BLaER1 treated with 17β-estradiol and CSF1 and Interleukin-3, amounts not matched to agents 10 nM and 100 nM (cell line): ENCODE data around the gene VSIG4.
A peak's percentile ranks its signal among the peaks of the same experiment; 100 is the strongest.

Experiments used
- H3K27ac ChIP-seq, 11 experiments: shearing (Covaris generic); formaldehyde crosslinking; 2 replicates each; pipeline ENCODE4 v1.8.1; 2022
- H3K27me3 ChIP-seq, 11 experiments: shearing (Covaris generic); formaldehyde crosslinking; 2 replicates each; pipeline ENCODE4 v1.8.1; 2022
- H3K36me3 ChIP-seq, 11 experiments: shearing (Covaris generic); formaldehyde crosslinking; 2 replicates each; pipeline ENCODE4 v1.8.1; 2022
- H3K4me1 ChIP-seq, 10 experiments: shearing (Covaris generic); formaldehyde crosslinking; 2 replicates each; pipeline ENCODE4 v1.8.1; 2022
- H3K4me2 ChIP-seq, 11 experiments: shearing (Covaris generic); formaldehyde crosslinking; 2 replicates each; pipeline ENCODE4 v1.8.1; 2022
- H3K4me3 ChIP-seq, 10 experiments: shearing (Covaris generic); formaldehyde crosslinking; 2 replicates each; pipeline ENCODE4 v1.8.1; 2022
- H3K9ac ChIP-seq, 11 experiments: shearing (Covaris generic); formaldehyde crosslinking; 2 replicates each; pipeline ENCODE4 v1.8.1; 2022
- H3K9me3 ChIP-seq, 11 experiments: shearing (Covaris generic); formaldehyde crosslinking; replicated peaks in 1 of 11; 2 replicates each; pipeline ENCODE4 v1.8.1; 2022
- H4K20me1 ChIP-seq, 11 experiments: shearing (Covaris generic); formaldehyde crosslinking; 2 replicates each; pipeline ENCODE4 v1.8.1; 2022
- Cebpa-rat ChIP-seq, 11 experiments: shearing (Covaris generic); IDR thresholded peaks; 2 replicates each; pipeline ENCODE4 v1.8.1; 2022

Gene VSIG4

GRCh38 chrX:65999029-65999562 is 40.8 kb downstream of the VSIG4 start:
- H4K20me1 ChIP-seq = no peaks in the 10 kb centered on the region
- H3K4me1 ChIP-seq = peaks cover 11 to 100% (median 66%) of the 10 kb centered on the region in 10 experiments
- no peak overlapping the region for H3K4me3 ChIP-seq
- H3K9me3 ChIP-seq = peaks cover 0 to 25% (median 0%) of the 10 kb centered on the region in 11 experiments; a peak in 4 of 22 replicates
- H3K36me3 ChIP-seq = no peaks in the 10 kb centered on the region
- H3K27me3 ChIP-seq = peaks cover 2 to 48% (median 22%) of the 10 kb centered on the region in 11 experiments; a peak in 15 of 22 replicates
- peak overlapping the region in 7 of 11 experiments; percentile 29 to 88 (median 80); a peak in 12 of 22 replicates for H3K27ac ChIP-seq
- no peak for TF ChIP-seq Cebpa-rat (IDR thresholded peaks at IDR 0.05)
- H3K9ac ChIP-seq = peak overlapping the region in 2 of 11 experiments; percentile 42 to 69; a peak in 3 of 22 replicates
- peak overlapping the region in 6 of 11 experiments; percentile 44 to 84 (median 73); a peak in 10 of 22 replicates for H3K4me2 ChIP-seq

- peak in 6 of 11 experiments; percentile 28 to 96 (median 82); a peak in 10 of 22 replicates for TF ChIP-seq Cebpa-rat (IDR thresholded peaks at IDR 0.05)
- H3K4me3 ChIP-seq = no peak overlapping the region
- no peaks in the 10 kb centered on the region for H4K20me1 ChIP-seq
- H3K27ac ChIP-seq = peak overlapping the region in 9 of 11 experiments; percentile 18 to 88 (median 55); a peak in 16 of 22 replicates
- H3K4me1 ChIP-seq = peaks cover 9 to 100% (median 59%) of the 10 kb centered on the region in 10 experiments
- peak overlapping the region in 7 of 11 experiments; percentile 0 to 84 (median 71); a peak in 13 of 22 replicates for H3K4me2 ChIP-seq
- H3K36me3 ChIP-seq = no peaks in the 10 kb centered on the region
- peaks cover 11 to 58% (median 32%) of the 10 kb centered on the region in 11 experiments; a peak in 19 of 22 replicates for H3K27me3 ChIP-seq
- peak overlapping the region in 4 of 11 experiments; percentile 42 to 69 (median 54); a peak in 8 of 22 replicates for H3K9ac ChIP-seq
- H3K9me3 ChIP-seq = peaks cover 0 to 35% (median under 1%) of the 10 kb centered on the region in 11 experiments; a peak in 12 of 22 replicates
Observed at GRCh38 chrX:65997978-65998717, 41.7 kb downstream of the VSIG4 start.

DNA sequence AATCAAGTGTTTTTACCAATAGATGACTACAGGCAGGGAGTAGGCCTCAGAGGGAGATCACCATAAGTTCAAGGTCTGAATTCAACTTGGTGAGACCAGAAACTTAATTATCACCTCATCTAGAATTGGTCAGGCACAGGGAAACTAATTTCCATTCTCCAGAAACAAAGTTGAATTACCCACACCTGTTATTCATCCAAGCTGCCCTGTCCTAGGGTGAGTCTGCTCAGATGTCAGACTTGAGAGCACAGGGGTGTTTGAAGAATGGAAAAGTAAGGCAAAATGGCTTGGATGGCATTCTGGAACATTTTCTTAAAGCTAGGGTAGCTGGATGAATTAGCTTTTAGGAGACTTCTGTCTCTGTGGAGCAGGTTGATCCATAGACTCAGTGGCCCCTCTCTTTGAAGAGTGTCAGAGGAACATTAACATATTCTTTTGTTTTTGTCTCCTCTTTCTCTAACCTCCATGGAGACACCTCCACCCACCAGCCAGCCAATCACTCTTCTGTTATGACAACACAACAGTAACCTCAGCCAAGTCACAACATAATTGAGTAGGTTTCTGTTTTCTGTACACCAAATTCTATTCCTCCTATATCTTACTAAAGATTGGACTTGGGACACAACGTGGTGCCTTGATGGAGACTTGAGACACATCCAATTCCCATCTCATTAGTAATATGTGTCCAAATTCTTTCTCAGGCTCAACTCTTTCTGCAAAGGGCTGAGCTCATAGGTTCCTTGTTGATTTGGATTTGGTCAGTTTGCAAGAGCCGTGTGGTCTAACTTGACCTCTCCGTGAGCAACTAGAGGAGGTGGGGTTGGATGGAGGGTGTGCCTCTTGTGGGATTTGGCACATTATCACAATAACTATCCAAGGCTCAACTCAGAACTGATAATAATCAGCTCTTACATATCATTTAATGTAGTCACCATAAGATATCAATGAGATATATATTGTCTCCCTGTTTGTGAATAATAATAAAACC is 45.1 kb downstream of the VSIG4 start:
- H3K36me3 ChIP-seq = no peaks in the 10 kb centered on the region
- no peak overlapping the region for H3K4me3 ChIP-seq
- peak overlapping the region in 4 of 11 experiments; percentile 37 to 71 (median 55); a peak in 6 of 22 replicates for H3K4me2 ChIP-seq
- TF ChIP-seq Cebpa-rat (IDR thresholded peaks at IDR 0.05) = no peak
- H3K27ac ChIP-seq = peak overlapping the region in 5 of 11 experiments; percentile 25 to 88 (median 85); a peak in 7 of 22 replicates
- H4K20me1 ChIP-seq = no peaks in the 10 kb centered on the region
- peaks cover 0 to 79% (median 27%) of the 10 kb centered on the region in 10 experiments; a peak in 13 of 20 replicates for H3K4me1 ChIP-seq
- peaks cover 0 to 47% (median 13%) of the 10 kb centered on the region in 11 experiments; a peak in 17 of 22 replicates for H3K9me3 ChIP-seq
- peaks cover 17 to 47% (median 35%) of the 10 kb centered on the region in 11 experiments for H3K27me3 ChIP-seq
- no peak overlapping the region for H3K9ac ChIP-seq

DNA sequence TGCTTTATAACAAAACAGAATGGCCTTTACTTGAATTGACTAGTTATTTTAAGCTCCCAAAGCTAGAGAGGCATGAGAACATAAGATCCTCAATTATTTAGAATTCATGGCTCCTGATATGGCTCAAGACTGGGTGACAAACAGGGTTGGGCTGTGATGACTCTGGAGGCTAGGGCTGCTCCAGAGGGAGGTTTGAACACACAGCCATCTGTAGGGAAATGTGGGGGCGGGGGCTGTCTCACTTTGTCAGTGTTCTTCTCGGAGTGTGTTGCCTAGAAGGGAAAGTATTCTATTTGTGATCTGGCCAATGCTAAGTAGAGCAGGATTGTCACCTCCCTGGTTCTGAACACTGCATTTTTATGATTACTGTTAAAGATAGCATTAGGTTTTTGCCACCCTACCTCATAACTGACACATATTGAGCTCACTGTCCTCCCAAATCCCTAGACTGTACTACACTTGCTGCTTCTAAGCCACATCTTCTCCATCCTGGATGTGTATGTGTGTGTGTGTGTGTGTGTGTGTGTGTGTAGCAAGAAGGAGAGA is 45.9 kb downstream of the VSIG4 start:
- Histone ChIP-seq H4K20me1 (no peaks in the 10 kb centered on the region), H3K4me2 (peak overlapping the region in 5 of 11 experiments; percentile 2 to 62 (median 37); a peak in 8 of 22 replicates), H3K9ac (no peak overlapping the region), H3K36me3 (no peaks in the 10 kb centered on the region), H3K4me3 (no peak overlapping the region), H3K9me3 (peaks cover 0 to 47% (median 13%) of the 10 kb centered on the region in 11 experiments; a peak in 17 of 22 replicates), H3K27me3 (peaks cover 17 to 50% (median 33%) of the 10 kb centered on the region in 11 experiments; a peak in 21 of 22 replicates), H3K27ac (peak overlapping the region in 5 of 11 experiments; percentile 8 to 88 (median 80); a peak in 7 of 22 replicates), H3K4me1 (peaks cover 0 to 79% (median 22%) of the 10 kb centered on the region in 10 experiments; a peak in 11 of 20 replicates)
- TF ChIP-seq Cebpa-rat (IDR thresholded peaks at IDR 0.05) = no peak

- peaks cover 0 to 47% (median 13%) of the 10 kb centered on the region in 11 experiments; a peak in 17 of 22 replicates for H3K9me3 ChIP-seq
- no peak for TF ChIP-seq Cebpa-rat (IDR thresholded peaks at IDR 0.05)
- H3K27me3 ChIP-seq = peaks cover 17 to 52% (median 33%) of the 10 kb centered on the region in 11 experiments; a peak in 21 of 22 replicates
- H3K9ac ChIP-seq = no peak overlapping the region
- no peaks in the 10 kb centered on the region for H4K20me1 ChIP-seq
- H3K36me3 ChIP-seq = no peaks in the 10 kb centered on the region
- H3K27ac ChIP-seq = peak overlapping the region in 2 of 11 experiments; percentile 80 to 88; a peak in 2 of 22 replicates
- H3K4me3 ChIP-seq = no peak overlapping the region
- peak overlapping the region in 3 of 11 experiments; percentile 37 to 62 (median 48); a peak in 6 of 22 replicates for H3K4me2 ChIP-seq
- H3K4me1 ChIP-seq = peaks cover 0 to 79% (median 19%) of the 10 kb centered on the region in 10 experiments; a peak in 16 of 20 replicates
Observed at GRCh38 chrX:65993332-65993731, 46.5 kb downstream of the VSIG4 start.

DNA sequence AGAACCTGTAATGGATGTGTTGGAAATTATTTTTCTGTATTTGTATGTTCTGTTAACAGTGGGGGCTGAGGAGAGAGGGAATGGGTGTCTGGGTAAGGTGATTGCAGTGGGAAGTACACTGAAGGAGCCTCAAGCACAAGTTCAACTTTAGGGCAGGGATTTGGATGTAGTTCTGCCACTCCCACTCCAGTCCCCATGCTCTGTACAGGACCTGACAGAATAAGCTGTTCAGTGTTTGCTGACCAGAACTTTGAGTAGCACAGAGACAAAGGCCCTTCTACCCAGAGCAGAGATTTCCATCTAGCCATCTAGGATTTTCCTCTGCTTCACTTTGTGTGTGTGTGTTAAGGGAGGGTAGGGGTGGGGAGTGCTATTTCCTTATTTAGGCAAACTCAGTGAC is 49.2 kb downstream of the VSIG4 start:
- H3K4me3 ChIP-seq = no peak overlapping the region
- TF ChIP-seq Cebpa-rat (IDR thresholded peaks at IDR 0.05) = no peak
- H3K9ac ChIP-seq = no peak overlapping the region
- no peaks in the 10 kb centered on the region for H4K20me1 ChIP-seq
- peak overlapping the region in 4 of 11 experiments; percentile 2 to 61 (median 44); a peak in 6 of 22 replicates for H3K4me2 ChIP-seq
- H3K27me3 ChIP-seq = peaks cover 14 to 48% (median 33%) of the 10 kb centered on the region in 11 experiments; a peak in 20 of 22 replicates
- H3K27ac ChIP-seq = peak overlapping the region in 3 of 11 experiments; percentile 11 to 52 (median 51); a peak in 3 of 22 replicates
- H3K4me1 ChIP-seq = peaks cover 0 to 79% (median 34%) of the 10 kb centered on the region in 10 experiments; a peak in 18 of 20 replicates
- peaks cover 0 to 34% (median 13%) of the 10 kb centered on the region in 11 experiments; a peak in 17 of 22 replicates for H3K9me3 ChIP-seq
- no peaks in the 10 kb centered on the region for H3K36me3 ChIP-seq

- H3K4me1 ChIP-seq = peaks cover 0 to 54% (median 30%) of the 10 kb centered on the region in 10 experiments; a peak in 18 of 20 replicates
- H3K36me3 ChIP-seq = no peaks in the 10 kb centered on the region
- no peak for TF ChIP-seq Cebpa-rat (IDR thresholded peaks at IDR 0.05)
- no peaks in the 10 kb centered on the region for H4K20me1 ChIP-seq
- H3K4me3 ChIP-seq = peak overlapping the region in 3 of 10 experiments; percentile 14 to 38 (median 36); a peak in 3 of 20 replicates
- H3K9ac ChIP-seq = peak overlapping the region in 8 of 11 experiments; percentile 2 to 74 (median 58); a peak in 14 of 22 replicates
- H3K27ac ChIP-seq = peak overlapping the region; percentile 10 to 79 (median 72); a peak in 19 of 22 replicates
- H3K4me2 ChIP-seq = peak overlapping the region; percentile 23 to 85 (median 56); a peak in 21 of 22 replicates
- H3K9me3 ChIP-seq = peaks cover 0 to 9% (median 8%) of the 10 kb centered on the region in 11 experiments; a peak in 17 of 22 replicates
- H3K27me3 ChIP-seq = peaks cover 2 to 25% (median 12%) of the 10 kb centered on the region in 11 experiments; a peak in 20 of 22 replicates
Observed at GRCh38 chrX:65987811-65988210, 52.1 kb downstream of the VSIG4 start.
